Measurements from ENCODE around the gene FEN1. TPM values are rescaled to one million over a fixed set of nuclear protein-coding genes. Genes with fewer than 3 reads are reported as not detected.

FEN1 gene
- total and polyA plus RNA-seq, 2 of the 8 experiments (the other 6 are each of a cell fraction or from before 2014, with no cell fraction given): 52.6 to 86.1 TPM

- TF ChIP-seq BCL11A (IDR thresholded peaks at IDR 0.05; ENCODE audit: low read depth in 2 of 2, low read length in 2 of 2) (no peak), CREB1 (IDR thresholded peaks at IDR 0.05) (no peak)
These were observed 41.3 kb upstream of the FEN1 start (continued) for GRCh38 chr11:61751384-61751783.
